Pancreas (tissue), 10 donors: ENCODE measurements around the gene PRR5. TPM values are rescaled to one million over a fixed set of nuclear protein-coding genes. Genes with fewer than 3 reads are reported as not detected.

Experiments
- ATAC-seq, 4 donors: fragments of 200-7000 bp; cut with Tn5 transposase; one replicate each; pipeline versions ENCODE4 v1.8.0 to v1.9.1; 2020; ENCODE audit warnings: mild to moderate bottlenecking in 4 of 4, moderate library complexity in 4 of 4
- DNase-seq, 6 donors: peaks; one replicate each; pipeline ENCODE4 v3.0.0-alpha.2; 2020
- FAIRE-seq: peaks from 2 replicates; lab custom pipeline; 2012; peaks lifted over from hg19 to GRCh38; lab: Jason Lieb, UNC
- H3K27ac ChIP-seq, 4 donors: fragments of 200-600 bp; sonication (generic); 1 replicate in 3 of 4; 2 replicates in 1 of 4; pipeline versions ENCODE4 v1.5.0 to v1.8.0; 2020
- H3K27me3 ChIP-seq, 4 donors: fragments of 200-600 bp; one replicate each; pipeline ENCODE4 v1.8.0; 2021
- H3K36me3 ChIP-seq, 3 donors: fragments of 200-600 bp; sonication (generic) in 1 of 3; one replicate each; pipeline versions ENCODE4 v1.5.0 to v1.8.0; 2020 to 2021
- H3K4me1 ChIP-seq, 3 donors: fragments of 200-600 bp; one replicate each; pipeline ENCODE4 v1.8.0; 2021
- H3K4me3 ChIP-seq, 4 donors: fragments of 200-600 bp; sonication (generic) in 2 of 4; one replicate each; pipeline versions ENCODE4 v1.5.0 to v1.8.0; 2020 to 2021
- H3K9me3 ChIP-seq, 4 donors: fragments of 200-600 bp; one replicate each; pipeline ENCODE4 v1.8.0; 2021
- CTCF ChIP-seq, 4 donors: fragments of 200-600 bp; sonication (generic) in 3 of 4; IDR thresholded peaks; one replicate each; pipeline versions ENCODE4 v1.5.0 to v1.8.0; 2021; ENCODE audit warnings: antibody characterized with exemption in 4 of 4
- WGBS, 2 donors: extraction: QIAGEN DNeasy Blood & Tissue Kit; methylation state at CpG; one replicate each; pipeline ENCODE4 v1.1.7; 2013; 5-methylcytosine and 5-hydroxymethylcytosine counted together
- intact Hi-C, 3 donors: fragments of 100-400 bp; cut with DNase I; formaldehyde crosslinking; loops; one replicate each; pipeline versions ENCODE4 v1.11.1 to v1.14.2; 2022
- polyA plus RNA-seq, 2 donors: library from polyadenylated mRNA; stranded (reverse); fragments of 200-250 nt; gene quantifications; one replicate each; pipeline ENCODE4 v1.2.3, GENCODE V29; 2013
- total RNA-seq, 6 donors: library from RNA; stranded (reverse); fragmentation: NEBNext Ultra II Directional in 4 of 6; extraction: Animal tissue kit (Norgen Biotek cat#: 25700) in 4 of 6; gene quantifications; one replicate each; pipeline versions ENCODE4 v1.2.1 to v1.2.4, GENCODE V29; 2021 to 2023
- donor health status: healthy with polysubstance abuse.
- donor health status: DM: no; HTN: no; CAD: no; lungs with moderate emphysema.
- donor health status: DM: no; HTN: no; CAD: no.
- donor health status: control.
- donor health status: control.
- donor health status: Bipolar disorder and iron deficiency.
- donor health status: DM: yes; HTN: yes; CAD: no.
- donor health status: DM: no; HTN: no; CAD: no.
- donor health status: DM: no; HTN: no; CAD: no.
- donor health status: DM: yes; HTN: yes; CAD: no.

The PRR5 gene
- total and polyA plus RNA-seq, 8 donors = 7.0 to 23.0 (median 10.1) TPM

GRCh38 chr22:44730490-44731356, 28.7 kb downstream of the PRR5 start:
- ATAC-seq = peak in 2 of 4 donors; percentile 3 to 6
- DNase-seq = no peak
- no peak overlapping the region for H3K4me3 ChIP-seq
- intact Hi-C loops = loop anchor here in 1 of 3 donors (5.0 kb wide), 1 partner anchor 33 kb away; no protein-coding TSS in a partner anchor
- FAIRE-seq = no peak
- H3K27ac ChIP-seq = no peak overlapping the region
- WGBS, 2 donors = 70 to 78% methylated on average over 19 of the region's 19 CpGs
- H3K36me3 ChIP-seq = peaks cover 0 to 3% (median 0%) of the 10 kb centered on the region in 3 donors
- no peak for TF ChIP-seq CTCF (IDR thresholded peaks at IDR 0.05)
- H3K9me3 ChIP-seq = no peaks in the 10 kb centered on the region
- H3K27me3 ChIP-seq = no peaks in the 10 kb centered on the region
- peaks cover 0 to 5% (median 0%) of the 10 kb centered on the region in 3 donors for H3K4me1 ChIP-seq

- intact Hi-C loops = loop anchor here in 1 of 3 donors (5.0 kb wide), 1 partner anchor 34 kb away; no protein-coding TSS in a partner anchor
- H3K36me3 ChIP-seq = peaks cover 0 to 3% (median 0%) of the 10 kb centered on the region in 3 donors
- H3K4me1 ChIP-seq = peaks cover 0 to 5% (median 0%) of the 10 kb centered on the region in 3 donors
- H3K27me3 ChIP-seq = no peaks in the 10 kb centered on the region
- no peak for TF ChIP-seq CTCF (IDR thresholded peaks at IDR 0.05)
- H3K27ac ChIP-seq = no peak overlapping the region
- DNase-seq (peak in 1 of 6 donors; percentile 49), FAIRE-seq (no peak), ATAC-seq (peak in 2 of 4 donors; percentile 14 to 21)
- 73 to 76% methylated on average over 7 of the region's 7 CpGs for WGBS, 2 donors
- no peaks in the 10 kb centered on the region for H3K9me3 ChIP-seq
- no peak overlapping the region for H3K4me3 ChIP-seq
Observed at GRCh38 chr22:44731357-44731970, 29.5 kb downstream of the PRR5 start.

GRCh38 chr22:44732017-44732561, 30.1 kb downstream of the PRR5 start:
- Histone ChIP-seq H3K4me1 (peaks cover 0 to 5% (median 0%) of the 10 kb centered on the region in 3 donors), H3K9me3 (no peaks in the 10 kb centered on the region), H3K27ac (no peak overlapping the region), H3K4me3 (no peak overlapping the region), H3K36me3 (peaks cover 0 to 3% (median 0%) of the 10 kb centered on the region in 3 donors), H3K27me3 (no peaks in the 10 kb centered on the region)
- 87 to 91% methylated on average over 17 to 21 of the region's 21 CpGs for WGBS, 2 donors
- intact Hi-C loops = loop anchor here in 1 of 3 donors (5.0 kb wide), 1 partner anchor 35 kb away; no protein-coding TSS in a partner anchor
- ATAC-seq (no peak), DNase-seq (peak in 1 of 6 donors; percentile 58), FAIRE-seq (no peak)
- TF ChIP-seq CTCF (IDR thresholded peaks at IDR 0.05) = no peak

- TF ChIP-seq CTCF (IDR thresholded peaks at IDR 0.05) = no peak
- H3K9me3 ChIP-seq = no peaks in the 10 kb centered on the region
- ATAC-seq (no peak), DNase-seq (no peak), FAIRE-seq (no peak)
- H3K4me1 ChIP-seq = peaks cover 0 to 5% (median 0%) of the 10 kb centered on the region in 3 donors
- H3K4me3 ChIP-seq = no peak overlapping the region
- 86 to 91% methylated on average over 27 of the region's 27 CpGs for WGBS, 2 donors
- H3K36me3 ChIP-seq = peaks cover 0 to 3% (median 0%) of the 10 kb centered on the region in 3 donors
- intact Hi-C loops = loop anchor here in 1 of 3 donors (5.0 kb wide), 1 partner anchor 35 kb away; no protein-coding TSS in a partner anchor
- no peak overlapping the region for H3K27ac ChIP-seq
- no peaks in the 10 kb centered on the region for H3K27me3 ChIP-seq
Observed at GRCh38 chr22:44732661-44733060, 30.7 kb downstream of the PRR5 start.
